A549 (cell line): ENCODE data around the gene FGR. TPM values are rescaled to one million over a fixed set of nuclear protein-coding genes. Genes with fewer than 3 reads are reported as not detected.

Experiments
- ATAC-seq, 2 experiments: fragments of 200-7000 bp in 1 of 2; fragments of >200 bp in 1 of 2; cut with Nextera tagmentation in 1 of 2; cut with Tn5 transposase in 1 of 2; 3 replicates each; pipeline versions ENCODE4 v1.8.0 to v1.9.1; 2018 to 2020; ENCODE audit warnings: mild to moderate bottlenecking in 1 of 2, moderate library complexity in 1 of 2
- CTCF ChIA-PET: fragments of 300-600 bp; sonication (Branson Sonifier 250); formaldehyde crosslinking; extraction: SDS; loops from one replicate; lab custom pipeline; 2021; ENCODE audit warnings: antibody characterized with exemption, inconsistent platforms; lab: Yijun Ruan, JAX
- POLR2A ChIA-PET: fragments of 350-600 bp; formaldehyde crosslinking; extraction: SDS; loops from one replicate; lab custom pipeline; 2021; ENCODE audit warnings: antibody characterized with exemption, inconsistent platforms; lab: Yijun Ruan, JAX
- DNase-seq, 2 experiments: peaks; one replicate each; pipeline versions ENCODE4 v3.0.0 to v3.0.0-alpha.2; 2011 to 2016; ENCODE audit warnings: low read depth in 1 of 2, low spot score in 1 of 2
- FAIRE-seq: peaks from 2 replicates; lab custom pipeline; 2011; peaks lifted over from hg19 to GRCh38; lab: Jason Lieb, UNC
- H3K27ac ChIP-seq, 2 experiments: fragments of >200 bp; sonication (Bioruptor Twin); formaldehyde crosslinking; 3 replicates each; pipeline ENCODE4 v1.5.1; 2016 to 2017
- H3K4me1 ChIP-seq: fragments of >200 bp; sonication (Bioruptor Twin); formaldehyde crosslinking; 3 replicates; pipeline ENCODE4 v1.6.1; 2016
- H3K4me2 ChIP-seq: fragments of >200 bp; sonication (Bioruptor Twin); formaldehyde crosslinking; 3 replicates; pipeline ENCODE4 v1.6.1; 2016
- H3K4me3 ChIP-seq: fragments of >200 bp; sonication (Bioruptor Twin); formaldehyde crosslinking; 3 replicates; pipeline ENCODE4 v1.5.1; 2016
- H3K9me3 ChIP-seq: fragments of >200 bp; sonication (Bioruptor Twin); formaldehyde crosslinking; 3 replicates; pipeline ENCODE4 v1.6.1; 2016
- BHLHE40 ChIP-seq: IDR thresholded peaks from 2 replicates; pipeline ENCODE4 v1.6.1; 2012; ENCODE audit warnings: low read depth, low read length, inconsistent platforms
- CEBPB ChIP-seq, 2 experiments: fragments of >200 bp in 1 of 2; sonication (Bioruptor Twin) in 1 of 2; formaldehyde crosslinking in 1 of 2; IDR thresholded peaks; 2 replicates each; pipeline ENCODE4 v1.6.1; 2012 to 2016
- EHF ChIP-seq: fragments of 250-450 bp; sonication (Bioruptor Pico); IDR thresholded peaks from 2 replicates; pipeline ENCODE4 v1.5.0; 2020; ENCODE audit warnings: mild to moderate bottlenecking
- EP300 ChIP-seq, 2 experiments: fragments of >200 bp; sonication (Bioruptor Twin); formaldehyde crosslinking; IDR thresholded peaks; 2 replicates in 1 of 2; 3 replicates in 1 of 2; pipeline ENCODE4 v1.6.1; 2016 to 2017
- GATA3 ChIP-seq: IDR thresholded peaks from 2 replicates; pipeline ENCODE4 v1.6.1; 2012; ENCODE audit warnings: borderline replicate concordance
- HOXA7 ChIP-seq: fragments of 250-450 bp; sonication (Bioruptor Pico); IDR thresholded peaks from 2 replicates; pipeline ENCODE4 v1.5.0; 2020; ENCODE audit warnings: mild to moderate bottlenecking, moderate library complexity
- HOXB13 ChIP-seq: fragments of 250-450 bp; sonication (Bioruptor Pico); IDR thresholded peaks from 2 replicates; pipeline ENCODE4 v1.5.0; 2020; ENCODE audit warnings: low read depth, mild to moderate bottlenecking, moderate library complexity
- HOXB5 ChIP-seq: fragments of 250-450 bp; sonication (Bioruptor Pico); IDR thresholded peaks from 2 replicates; pipeline ENCODE4 v1.5.0; 2020; ENCODE audit warnings: mild to moderate bottlenecking, moderate library complexity
- JUN ChIP-seq, 2 experiments: fragments of >200 bp; sonication (Bioruptor Twin); formaldehyde crosslinking; IDR thresholded peaks; 2 replicates in 1 of 2; 3 replicates in 1 of 2; pipeline ENCODE4 v1.6.1; 2016 to 2017
- KDM5A ChIP-seq: fragments of 200-600 bp; sonication (generic); IDR thresholded peaks from 2 replicates; pipeline ENCODE4 v1.6.1; 2016; ENCODE audit warnings: antibody characterized with exemption, mild to moderate bottlenecking
- MYC ChIP-seq: IDR thresholded peaks from 2 replicates; pipeline ENCODE4 v1.6.1; 2012; ENCODE audit warnings: mild to moderate bottlenecking, inconsistent platforms, low read length, improper control_type of control experiment, borderline replicate concordance
- NPAS2 ChIP-seq: fragments of 250-450 bp; sonication (Bioruptor Pico); IDR thresholded peaks from 2 replicates; pipeline ENCODE4 v1.8.0; 2022; ENCODE audit warnings: mild to moderate bottlenecking, moderate library complexity, borderline replicate concordance
- POLR2AphosphoS2 ChIP-seq: conservative IDR thresholded peaks from 2 replicates; pipeline ENCODE4 v1.6.1; 2012; ENCODE audit warnings: low read length, improper control_type of control experiment, inconsistent platforms
- RARB ChIP-seq: fragments of 250-450 bp; sonication (Bioruptor Pico); IDR thresholded peaks from 2 replicates; pipeline ENCODE4 v1.8.0; 2021; ENCODE audit warnings: mild to moderate bottlenecking, moderate library complexity
- REST ChIP-seq: fragments of 200-600 bp; sonication (generic); IDR thresholded peaks from 2 replicates; pipeline ENCODE4 v1.6.1; 2016; ENCODE audit warnings: antibody characterized with exemption, mild to moderate bottlenecking, moderate library complexity
- TP53 ChIP-seq: fragments of 250-450 bp; sonication (Bioruptor Pico); IDR thresholded peaks from 2 replicates; pipeline ENCODE4 v1.5.0; 2021; ENCODE audit warnings: mild to moderate bottlenecking, moderate library complexity
- ZNF302 ChIP-seq: fragments of 250-450 bp; sonication (Bioruptor Pico); IDR thresholded peaks from 2 replicates; pipeline ENCODE4 v1.9.0; 2021; ENCODE audit warnings: inconsistent platforms, mild to moderate bottlenecking, moderate library complexity
- WGBS: methylation state at CpG from one replicate; pipeline ENCODE4 v1.1.6; 2017; ENCODE audit errors: missing lambda C conversion rate; 5-methylcytosine and 5-hydroxymethylcytosine counted together
- polyA plus RNA-seq, 4 experiments: library from polyadenylated mRNA; depleted of rRNA in 3 of 4; stranded (reverse); fragments of >200 nt; fragmentation: RNase III in 1 of 4; extraction: RNeasy Plus Mini Kit Qiagen cat#74134 plus additional on column Dnase treatment in 1 of 4; gene quantifications; 2 replicates in 3 of 4; 3 replicates in 1 of 4; pipeline ENCODE4 v1.2.3, GENCODE V29; 2011 to 2017
- TF ChIP-seq, protein P1 (sequence below): fragments of 250-450 bp; sonication (Bioruptor Pico); IDR thresholded peaks from 2 replicates; pipeline ENCODE4 v1.5.0; 2021; ENCODE audit warnings: mild to moderate bottlenecking, moderate library complexity, borderline replicate concordance
- TF ChIP-seq, protein P2 (sequence below): IDR thresholded peaks from 2 replicates; pipeline ENCODE4 v1.6.1; 2012

FGR gene
- polyA plus RNA-seq, 2 of the 4 experiments (the other 2 are of a cell fraction), result not detected

DNA sequence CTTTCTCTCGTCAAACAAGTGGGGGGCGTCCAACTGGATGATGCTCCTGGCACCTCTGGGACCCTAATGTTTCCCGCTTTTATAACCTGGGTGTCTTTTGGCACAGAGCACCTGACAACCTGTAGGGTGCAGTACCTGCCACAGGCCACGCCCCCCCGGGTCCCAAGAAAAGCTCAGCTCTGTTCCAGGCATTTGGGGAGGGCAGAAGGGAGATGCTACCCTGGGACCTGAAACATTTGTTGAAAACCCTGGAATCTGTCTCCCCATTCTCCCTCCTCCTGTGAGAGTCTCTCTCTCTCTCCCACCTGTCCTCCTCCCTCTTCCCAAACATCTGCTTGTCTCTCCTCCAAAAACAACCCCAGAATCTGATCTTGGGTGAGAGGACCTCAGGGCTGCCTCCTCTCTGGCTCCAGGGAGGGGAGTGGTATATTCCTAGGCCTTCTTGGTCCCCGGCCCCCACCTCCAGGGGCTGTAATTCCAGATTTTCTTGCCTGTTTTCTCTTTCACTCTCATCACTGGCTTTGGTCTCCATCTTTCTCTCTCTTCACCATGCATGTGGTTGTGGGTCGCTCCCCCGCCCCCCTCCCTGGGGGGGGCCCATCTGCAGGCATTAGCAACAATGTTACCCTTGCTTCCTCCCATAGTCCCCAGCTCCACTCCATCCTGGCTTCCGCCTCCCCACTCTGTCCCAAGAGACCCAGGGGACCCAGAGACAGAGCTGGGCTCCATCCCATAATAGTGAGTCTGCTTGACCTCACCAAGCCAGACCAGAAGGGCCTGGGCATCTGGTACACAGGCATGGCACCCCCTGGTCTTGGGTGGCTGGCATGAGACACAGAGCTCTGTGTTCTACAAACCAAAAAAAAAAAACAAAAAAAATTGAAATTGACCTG is 35.1 kb downstream of the FGR start:
- ChIA-PET POLR2A (interaction anchor here (2.2 kb wide), 1 partner anchor 43 kb away, joined by 9 read pairs; no protein-coding TSS in a partner anchor), CTCF (interaction anchor here (0.6 to 23.7 kb wide), 10 partner anchors 9 to 400 kb away, joined by 3 to 314 read pairs (median 7); no protein-coding TSS in a partner anchor)
- H3K27ac ChIP-seq, result peak overlapping the region in 1 of 2 experiments; percentile 77; a peak in 3 of 6 replicates
- DNase-seq (no peak), FAIRE-seq (no peak), ATAC-seq (no peak)
- H3K4me3 ChIP-seq, result no peak overlapping the region
- H3K4me1 ChIP-seq, result peaks cover 58% of the 10 kb centered on the region
- peak overlapping the region; percentile 57 for H3K4me2 ChIP-seq
- H3K9me3 ChIP-seq, result no peaks in the 10 kb centered on the region
- WGBS, result 55% methylated on average over 8 of the region's 9 CpGs
- TF ChIP-seq HOXA7 (CRISPR knock-in tag) (no peak), HOXB5 (CRISPR knock-in tag) (no peak), HOXB13 (CRISPR knock-in tag) (no peak), TP53 (CRISPR knock-in tag) (no peak), RARB (no peak), CEBPB (IDR thresholded peaks at IDR 0.05) (no peak), GATA3 (no peak), POLR2AphosphoS2 (no peak)
- TF ChIP-seq, protein P1, sequence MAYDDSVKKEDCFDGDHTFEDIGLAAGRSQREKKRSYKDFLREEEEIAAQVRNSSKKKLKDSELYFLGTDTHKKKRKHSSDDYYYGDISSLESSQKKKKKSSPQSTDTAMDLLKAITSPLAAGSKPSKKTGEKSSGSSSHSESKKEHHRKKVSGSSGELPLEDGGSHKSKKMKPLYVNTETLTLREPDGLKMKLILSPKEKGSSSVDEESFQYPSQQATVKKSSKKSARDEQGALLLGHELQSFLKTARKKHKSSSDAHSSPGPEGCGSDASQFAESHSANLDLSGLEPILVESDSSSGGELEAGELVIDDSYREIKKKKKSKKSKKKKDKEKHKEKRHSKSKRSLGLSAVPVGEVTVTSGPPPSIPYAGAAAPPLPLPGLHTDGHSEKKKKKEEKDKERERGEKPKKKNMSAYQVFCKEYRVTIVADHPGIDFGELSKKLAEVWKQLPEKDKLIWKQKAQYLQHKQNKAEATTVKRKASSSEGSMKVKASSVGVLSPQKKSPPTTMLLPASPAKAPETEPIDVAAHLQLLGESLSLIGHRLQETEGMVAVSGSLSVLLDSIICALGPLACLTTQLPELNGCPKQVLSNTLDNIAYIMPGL, result no peak
- TF ChIP-seq, all 56 proteins: peak for 0

- WGBS, result 20% methylated on average over 2 of the region's 6 CpGs
- POLR2A ChIA-PET, result no interaction called here
- FAIRE-seq (no peak), ATAC-seq (peak in 1 of 2 experiments; percentile 4; a peak in 1 of 6 replicates), DNase-seq (no peak)
- peak overlapping the region; percentile 57 for H3K4me2 ChIP-seq
- H3K9me3 ChIP-seq, result no peaks in the 10 kb centered on the region
- CTCF ChIA-PET, result interaction anchor here (1.7 to 23.7 kb wide), 4 partner anchors 29 to 242 kb away, joined by 4 to 314 read pairs (median 31); no protein-coding TSS in a partner anchor
- H3K27ac ChIP-seq, result peak overlapping the region in 1 of 2 experiments; percentile 77; a peak in 3 of 6 replicates
- no peak overlapping the region for H3K4me3 ChIP-seq
- H3K4me1 ChIP-seq, result peaks cover 64% of the 10 kb centered on the region
- TF ChIP-seq NPAS2 (CRISPR knock-in tag) (no peak), JUN (IDR thresholded peaks at IDR 0.05) (no peak)
Measured at GRCh38 chr1:27598902-27599528, 36.0 kb downstream of the FGR start.

DNA sequence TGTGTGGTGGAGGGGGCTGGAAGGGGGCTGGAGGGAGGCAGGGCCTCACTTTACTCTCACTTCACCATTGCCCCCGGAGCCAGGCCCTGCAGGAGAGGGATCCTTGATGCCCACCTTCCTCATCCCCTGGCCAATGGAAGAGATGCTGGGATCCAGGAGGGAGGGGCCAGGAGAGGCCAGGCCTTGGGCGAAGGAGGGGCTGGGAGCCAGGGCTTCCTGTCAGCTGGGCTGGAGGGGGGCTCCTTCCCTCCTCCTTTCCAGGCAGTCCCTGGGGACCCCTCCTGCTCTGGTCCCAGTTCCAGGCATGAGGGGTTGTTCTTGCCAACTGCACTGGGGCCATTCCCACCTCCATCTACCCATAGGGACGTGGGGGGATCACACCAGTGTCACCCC is 36.7 kb downstream of the FGR start:
- Histone ChIP-seq H3K4me2 (no peak overlapping the region), H3K27ac (peak overlapping the region in 1 of 2 experiments; percentile 77; a peak in 3 of 6 replicates), H3K9me3 (no peaks in the 10 kb centered on the region), H3K4me1 (peaks cover 64% of the 10 kb centered on the region), H3K4me3 (no peak overlapping the region)
- no peak for DNase-seq
- ATAC-seq, result no peak
- no peak for TF ChIP-seq EP300 (IDR thresholded peaks at IDR 0.05)
- no peak for TF ChIP-seq REST
- TF ChIP-seq, protein P2, sequence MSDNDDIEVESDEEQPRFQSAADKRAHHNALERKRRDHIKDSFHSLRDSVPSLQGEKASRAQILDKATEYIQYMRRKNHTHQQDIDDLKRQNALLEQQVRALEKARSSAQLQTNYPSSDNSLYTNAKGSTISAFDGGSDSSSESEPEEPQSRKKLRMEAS, result no peak
- no peak for TF ChIP-seq KDM5A
- TF ChIP-seq GATA3, result no peak
- no peak for TF ChIP-seq MYC
- TF ChIP-seq BHLHE40, result no peak
- no peak for TF ChIP-seq ZNF302 (CRISPR knock-in tag)
- no peak for TF ChIP-seq HOXA7 (CRISPR knock-in tag)
- TF ChIP-seq EHF (CRISPR knock-in tag), result no peak
- WGBS, result 67% methylated on average over 1 of the region's 3 CpGs
- CTCF ChIA-PET, result interaction anchor here (0.6 to 23.7 kb wide), 4 partner anchors 29 to 283 kb away, joined by 3 to 314 read pairs (median 30); no protein-coding TSS in a partner anchor
- POLR2A ChIA-PET, result no interaction called here
- no peak for FAIRE-seq
